ENCODE measurements around the gene RPS17.
"Not testable (repeated sequence)": the region's sequence is repeated elsewhere in the genome, so short reads cannot be mapped to it uniquely, and the experiment has no call there.

The RPS17 gene

DNA sequence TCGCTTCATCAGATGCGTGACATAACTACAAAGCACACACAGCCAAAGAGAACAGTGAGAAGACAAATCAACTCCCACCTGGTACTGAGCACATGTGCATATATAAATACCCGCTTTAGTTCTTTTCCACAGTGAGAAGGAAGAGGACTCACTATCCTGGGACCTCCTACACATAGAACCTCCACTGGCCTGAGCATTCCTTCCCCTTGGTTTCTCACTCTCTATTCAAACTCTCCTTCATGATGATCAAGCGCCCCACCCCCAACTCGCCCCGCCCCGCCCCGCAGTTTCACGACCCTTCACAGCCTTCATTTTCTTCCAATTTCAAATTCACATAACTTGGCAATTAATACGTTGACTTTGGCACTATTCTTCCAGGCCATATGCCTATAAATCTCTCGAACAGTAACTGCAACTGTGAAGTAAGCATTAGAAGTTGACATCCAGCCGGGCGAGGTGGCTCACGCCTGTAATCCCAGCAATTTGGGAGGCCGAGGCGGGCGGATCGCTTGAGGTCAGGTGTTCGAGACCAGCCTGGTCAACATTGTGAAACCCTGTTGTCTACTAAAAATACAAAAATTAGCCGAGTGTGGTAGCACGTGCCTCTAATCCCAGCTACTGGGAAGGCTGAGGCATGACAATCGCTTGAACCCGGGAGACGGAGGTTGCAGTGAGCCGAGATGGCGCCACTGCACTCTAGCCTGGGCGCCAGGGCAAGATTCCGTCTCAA is 1.1 kb downstream of the RPS17 start:
- Mint-ChIP-seq H3K9me3 (peaks cover 0 to 2% of the 10 kb centered on the region in 2 donors), H3K27me3 (peaks cover 0 to 5% of the 10 kb centered on the region in 2 donors), H3K4me3 (peak overlapping the region; percentile 97 to 98), H3K4me1 (peaks cover 23 to 37% of the 10 kb centered on the region in 2 donors), H3K27ac (peak overlapping the region; percentile 98), H3K36me3 (peaks cover 48 to 77% of the 10 kb centered on the region in 2 donors)
- ATAC-seq (replicated peaks) (no peak), DNase-seq (no peak)

DNA sequence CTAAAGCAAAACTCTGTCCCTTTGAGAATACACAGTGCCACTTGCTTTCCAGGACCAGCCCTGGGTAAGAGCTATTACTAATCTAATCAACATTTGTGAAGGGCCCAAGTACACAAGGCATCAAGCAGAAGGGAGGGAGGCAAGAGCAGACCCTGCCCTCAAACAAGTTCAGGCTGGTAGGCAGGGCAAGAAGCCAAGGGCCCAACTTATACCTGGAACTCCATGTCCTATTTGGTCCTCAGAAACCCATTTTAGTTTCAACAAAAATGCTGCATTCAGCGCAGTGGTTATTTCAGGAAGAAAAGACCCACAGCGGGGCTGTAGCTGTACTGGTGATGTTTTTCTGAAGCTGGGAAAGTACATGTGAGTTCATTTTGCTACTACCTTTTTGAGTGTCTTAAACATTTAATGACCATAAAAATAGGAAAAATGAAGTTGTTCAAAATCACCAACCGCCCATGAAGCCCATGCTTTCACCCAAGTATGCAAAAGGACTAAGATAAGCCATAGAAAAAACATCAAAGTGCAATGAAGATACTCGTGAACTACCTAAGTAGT is 2.8 kb downstream of the RPS17 start:
- ATAC-seq (replicated peaks), result no peak
- Mint-ChIP-seq H3K36me3 (peaks cover 61 to 83% of the 10 kb centered on the region in 2 donors), H3K4me1 (peaks cover 26 to 43% of the 10 kb centered on the region in 2 donors)

DNA sequence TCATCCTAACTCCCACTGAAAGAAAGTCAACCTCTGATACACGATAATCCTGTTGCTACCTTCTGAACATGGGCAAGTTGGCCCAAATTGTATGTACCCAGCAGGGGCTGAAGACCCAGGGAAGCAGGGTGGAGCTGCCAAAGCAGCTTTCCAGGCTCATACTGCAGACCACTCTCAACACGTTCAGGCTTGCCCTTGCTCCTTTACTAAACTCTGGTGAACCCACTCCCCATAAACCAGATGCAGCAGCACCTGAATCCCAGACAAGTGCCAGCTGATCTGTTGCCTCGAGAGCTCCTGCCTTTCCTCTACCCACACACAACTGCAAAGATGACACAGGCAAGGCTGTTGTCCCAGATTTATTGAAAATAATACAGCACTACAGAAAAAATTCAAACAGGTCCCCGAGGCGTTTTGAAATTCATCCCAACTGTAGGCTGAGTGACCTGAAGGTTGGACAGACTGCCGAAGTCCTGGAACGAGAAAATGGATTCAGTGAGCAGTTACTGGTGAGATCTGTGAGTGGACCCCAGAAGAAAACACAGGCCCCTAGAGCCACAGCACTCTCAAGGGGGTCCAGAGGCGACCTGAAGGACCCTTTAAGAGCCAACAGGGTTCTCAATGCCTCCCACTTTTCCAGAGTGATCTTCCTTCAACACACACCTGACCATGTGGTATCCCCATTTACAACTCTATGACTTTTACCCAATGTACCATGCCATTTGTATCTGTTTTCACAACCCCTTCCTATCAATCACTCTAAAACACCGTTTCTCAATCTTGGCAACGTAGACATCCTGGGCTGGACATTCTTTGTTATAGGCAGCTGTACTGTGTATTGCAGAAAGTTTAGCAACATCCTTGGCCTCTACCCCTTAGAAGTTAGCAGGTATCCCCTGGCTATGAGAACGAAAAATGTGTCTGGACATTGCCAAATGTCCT is 3.6 kb downstream of the RPS17 start:
- peak overlapping the region; percentile 49 to 56 for H3K4me3 Mint-ChIP-seq
- H3K4me1 Mint-ChIP-seq, result peaks cover 32 to 50% of the 10 kb centered on the region in 2 donors
- no peak for DNase-seq
- peaks cover 65 to 87% of the 10 kb centered on the region in 2 donors for H3K36me3 Mint-ChIP-seq
- H3K27me3 Mint-ChIP-seq, result no peaks in the 10 kb centered on the region
- H3K9me3 Mint-ChIP-seq, result peaks cover 0 to 2% of the 10 kb centered on the region in 2 donors
- no peak for ATAC-seq (replicated peaks)
- peak overlapping the region; percentile 77 for H3K27ac Mint-ChIP-seq

More for the DNA sequence above, 2.8 kb downstream of the RPS17 start:
- Mint-ChIP-seq H3K9me3 (peaks cover 0 to 2% of the 10 kb centered on the region in 2 donors), H3K4me3 (peak overlapping the region; percentile 49 to 56), H3K27ac (peak overlapping the region; percentile 77), H3K27me3 (no peaks in the 10 kb centered on the region)
- DNase-seq, result no peak

DNA sequence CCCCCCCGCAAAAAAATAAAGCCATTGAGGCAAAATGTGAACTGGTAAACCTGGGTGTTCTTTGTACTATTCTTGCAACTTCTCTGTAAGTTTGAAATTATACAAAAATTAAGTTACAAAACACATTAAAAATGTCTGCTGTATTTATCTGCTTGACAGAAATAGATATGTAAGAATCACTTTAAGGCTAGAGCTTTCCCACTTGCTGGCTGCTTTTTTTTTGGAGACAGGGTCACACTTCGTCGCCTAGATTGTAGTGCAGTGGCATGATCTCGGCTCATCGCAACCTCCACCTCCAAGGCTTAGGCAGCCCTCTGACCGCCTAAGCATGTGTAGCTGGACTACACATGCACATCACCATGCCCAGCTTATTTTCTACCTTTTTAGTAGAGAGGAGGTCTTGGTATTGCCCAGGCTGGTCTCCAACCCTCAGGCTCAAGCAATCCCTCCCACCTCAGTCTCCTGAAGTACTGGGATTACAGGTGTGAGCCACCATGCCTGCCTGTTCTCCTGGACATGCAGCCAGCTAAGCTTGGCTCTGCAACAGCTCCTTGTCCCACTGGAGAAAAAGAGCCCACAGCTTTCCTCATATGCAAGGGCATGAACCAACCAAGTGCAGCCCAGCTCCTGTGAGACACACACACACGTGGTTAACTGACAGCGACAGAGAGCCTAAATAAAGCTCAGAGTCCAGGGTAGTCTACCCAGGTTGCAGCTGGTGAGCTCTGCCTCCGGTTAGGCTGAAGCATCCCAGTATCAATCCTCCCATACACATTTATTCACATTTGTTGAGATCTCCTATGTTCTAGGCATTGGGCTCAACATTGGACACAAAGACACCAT is 4.5 kb downstream of the RPS17 start:
- peaks cover 0 to 2% of the 10 kb centered on the region in 2 donors for H3K9me3 Mint-ChIP-seq
- H3K27ac Mint-ChIP-seq, result peak overlapping the region; percentile 65
- peaks cover 35 to 59% of the 10 kb centered on the region in 2 donors for H3K4me1 Mint-ChIP-seq
- ATAC-seq (replicated peaks), result no peak
- H3K36me3 Mint-ChIP-seq, result peaks cover 65 to 85% of the 10 kb centered on the region in 2 donors
- H3K27me3 Mint-ChIP-seq, result no peaks in the 10 kb centered on the region
- peak overlapping the region in 1 of 2 donors; percentile 26 for H3K4me3 Mint-ChIP-seq
- no peak for DNase-seq

DNA sequence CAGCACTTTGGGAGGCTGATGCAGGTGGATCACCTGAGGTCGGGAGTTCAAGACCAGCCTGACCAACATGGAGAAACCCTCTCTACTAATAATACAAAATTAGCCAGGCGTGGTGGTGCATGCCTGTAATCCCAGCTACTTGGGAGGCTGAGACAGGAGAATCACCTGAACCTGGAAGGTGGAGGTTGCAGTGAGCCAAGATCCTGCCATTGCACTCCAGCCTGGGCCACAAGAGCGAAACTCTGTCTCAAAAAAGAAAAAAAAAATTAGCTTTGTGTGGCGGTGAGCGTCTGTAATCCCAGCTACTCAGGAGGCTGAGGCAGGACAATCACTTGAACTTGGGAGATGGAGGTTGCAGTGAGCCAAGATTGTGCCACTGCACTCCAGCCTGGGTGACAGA is 5.1 kb downstream of the RPS17 start:
- Mint-ChIP-seq H3K36me3 (peaks cover 63 to 81% of the 10 kb centered on the region in 2 donors), H3K27ac (peak overlapping the region; percentile 65), H3K4me1 (peaks cover 38 to 63% of the 10 kb centered on the region in 2 donors)
- DNase-seq; H3K9me3 Mint-ChIP-seq; H3K4me3 Mint-ChIP-seq; H3K27me3 Mint-ChIP-seq; ATAC-seq (replicated peaks): not testable (repeated sequence)

DNA sequence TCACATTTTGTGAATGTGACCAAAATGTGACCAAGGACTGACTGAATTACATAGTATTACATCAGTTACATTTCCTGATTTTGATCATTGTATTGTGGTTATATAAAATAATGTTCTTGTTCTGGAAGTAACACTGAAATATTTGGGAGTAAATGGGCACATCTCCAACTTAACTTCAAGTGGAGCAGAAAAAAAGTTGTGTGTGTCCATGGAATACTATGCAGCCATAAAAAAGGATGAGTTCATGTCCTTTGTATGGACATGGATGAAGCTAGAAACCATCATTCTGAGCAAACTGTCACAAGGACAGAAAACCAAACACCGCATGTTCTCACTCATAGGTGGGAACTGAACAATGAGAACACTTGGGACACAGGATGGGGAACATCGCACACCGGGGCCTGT is 5.8 kb downstream of the RPS17 start:
- not testable (repeated sequence) for ATAC-seq (replicated peaks); DNase-seq; H3K27me3 Mint-ChIP-seq; H3K9me3 Mint-ChIP-seq
- peaks cover 39 to 61% of the 10 kb centered on the region in 2 donors for H3K4me1 Mint-ChIP-seq
- H3K36me3 Mint-ChIP-seq, result peaks cover 60 to 74% of the 10 kb centered on the region in 2 donors
- peak overlapping the region; percentile 62 for H3K27ac Mint-ChIP-seq
- H3K4me3 Mint-ChIP-seq, result peak overlapping the region in 1 of 2 donors; percentile 25

DNA sequence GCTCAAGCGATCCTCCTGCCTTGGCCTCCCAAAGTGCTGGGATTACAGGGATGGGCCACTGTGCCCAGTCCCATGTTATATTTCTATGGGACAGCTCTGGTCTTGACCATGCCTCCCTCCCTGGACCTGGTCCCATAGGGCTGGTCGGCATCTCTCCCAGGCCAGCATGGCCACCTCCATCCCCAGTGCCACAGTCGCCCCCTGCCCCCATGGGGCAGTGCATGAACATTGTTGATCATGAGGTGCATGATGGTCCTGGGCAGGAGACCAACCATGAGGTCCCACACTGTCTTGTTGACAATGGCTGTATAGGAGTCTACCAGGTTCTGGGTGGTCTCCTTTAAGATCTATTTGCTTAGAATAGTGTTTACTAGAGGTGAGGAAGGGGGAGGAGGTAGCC is 6.5 kb downstream of the RPS17 start:
- Mint-ChIP-seq H3K27me3 (no peaks in the 10 kb centered on the region), H3K4me1 (peaks cover 35 to 55% of the 10 kb centered on the region in 2 donors), H3K36me3 (peaks cover 54 to 67% of the 10 kb centered on the region in 2 donors), H3K27ac (no peak overlapping the region), H3K9me3 (peaks cover 0 to 2% of the 10 kb centered on the region in 2 donors), H3K4me3 (no peak overlapping the region)
- no peak for DNase-seq
- ATAC-seq (replicated peaks), result no peak

DNA sequence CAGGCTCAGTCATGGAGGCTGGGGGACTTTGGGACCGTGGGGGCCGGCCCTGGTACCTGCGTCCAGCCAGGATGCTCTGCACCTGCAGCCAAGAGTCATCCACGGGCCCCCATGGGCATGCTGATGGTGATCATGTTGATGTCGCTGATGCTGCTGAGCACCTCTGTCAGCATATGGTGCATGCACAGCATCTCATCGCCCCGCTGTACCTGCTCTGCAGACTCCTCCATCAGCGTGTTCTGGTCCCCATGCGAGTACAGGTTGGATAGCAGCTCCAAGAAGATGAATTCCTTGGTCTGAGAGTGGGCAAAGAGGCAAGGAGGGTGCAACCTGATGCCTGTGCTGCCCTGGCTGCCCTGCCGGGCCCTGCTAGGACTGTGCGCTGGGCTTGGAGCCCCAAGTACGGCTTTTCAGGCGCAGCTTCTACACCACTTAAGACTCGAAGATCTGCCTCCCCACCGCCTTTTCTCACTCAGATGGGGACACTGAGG is 7.2 kb downstream of the RPS17 start:
- H3K4me3 Mint-ChIP-seq, result no peak overlapping the region
- ATAC-seq (replicated peaks) (no peak), DNase-seq (no peak)
- H3K27ac Mint-ChIP-seq, result no peak overlapping the region
- H3K9me3 Mint-ChIP-seq, result peaks cover 0 to 2% of the 10 kb centered on the region in 2 donors
- peaks cover 34 to 47% of the 10 kb centered on the region in 2 donors for H3K4me1 Mint-ChIP-seq
- H3K27me3 Mint-ChIP-seq, result no peaks in the 10 kb centered on the region
- H3K36me3 Mint-ChIP-seq, result peaks cover 49 to 60% of the 10 kb centered on the region in 2 donors

DNA sequence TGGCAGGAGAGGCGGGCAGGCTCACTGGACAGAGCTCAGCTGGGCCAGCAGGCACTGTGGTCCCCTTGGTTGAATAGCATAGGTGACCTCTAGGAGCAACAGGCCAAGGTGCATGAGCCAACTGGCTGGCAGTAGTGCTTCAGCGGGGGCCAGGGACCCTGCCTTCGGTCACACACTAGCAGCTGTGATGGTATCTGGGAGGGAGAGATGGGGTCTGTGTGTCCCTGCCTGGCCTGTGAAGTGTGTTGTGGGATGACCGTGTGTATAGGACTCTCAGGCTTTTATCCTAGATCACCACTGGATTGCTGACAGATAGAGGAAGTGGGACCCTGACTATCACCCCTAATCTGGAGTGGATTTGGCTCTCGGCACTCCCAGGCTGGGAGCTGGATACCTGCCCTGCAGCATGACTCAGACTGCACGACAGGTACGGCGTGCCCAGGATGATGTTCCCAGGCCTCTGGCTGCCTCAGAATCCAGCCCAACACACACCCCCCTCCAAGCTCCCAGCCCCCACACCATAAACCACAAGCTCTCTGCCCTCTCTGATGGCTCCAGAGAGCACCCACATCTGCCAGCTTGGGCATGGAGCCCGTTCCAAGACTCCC is 7.8 kb downstream of the RPS17 start:
- H3K9me3 Mint-ChIP-seq, result peaks cover 0 to 2% of the 10 kb centered on the region in 2 donors
- H3K27me3 Mint-ChIP-seq, result no peaks in the 10 kb centered on the region
- peaks cover 45 to 54% of the 10 kb centered on the region in 2 donors for H3K36me3 Mint-ChIP-seq
- peaks cover 31 to 42% of the 10 kb centered on the region in 2 donors for H3K4me1 Mint-ChIP-seq
- peak overlapping the region; percentile 5 for H3K27ac Mint-ChIP-seq
- DNase-seq (no peak), ATAC-seq (replicated peaks) (no peak)
- no peak overlapping the region for H3K4me3 Mint-ChIP-seq

DNA sequence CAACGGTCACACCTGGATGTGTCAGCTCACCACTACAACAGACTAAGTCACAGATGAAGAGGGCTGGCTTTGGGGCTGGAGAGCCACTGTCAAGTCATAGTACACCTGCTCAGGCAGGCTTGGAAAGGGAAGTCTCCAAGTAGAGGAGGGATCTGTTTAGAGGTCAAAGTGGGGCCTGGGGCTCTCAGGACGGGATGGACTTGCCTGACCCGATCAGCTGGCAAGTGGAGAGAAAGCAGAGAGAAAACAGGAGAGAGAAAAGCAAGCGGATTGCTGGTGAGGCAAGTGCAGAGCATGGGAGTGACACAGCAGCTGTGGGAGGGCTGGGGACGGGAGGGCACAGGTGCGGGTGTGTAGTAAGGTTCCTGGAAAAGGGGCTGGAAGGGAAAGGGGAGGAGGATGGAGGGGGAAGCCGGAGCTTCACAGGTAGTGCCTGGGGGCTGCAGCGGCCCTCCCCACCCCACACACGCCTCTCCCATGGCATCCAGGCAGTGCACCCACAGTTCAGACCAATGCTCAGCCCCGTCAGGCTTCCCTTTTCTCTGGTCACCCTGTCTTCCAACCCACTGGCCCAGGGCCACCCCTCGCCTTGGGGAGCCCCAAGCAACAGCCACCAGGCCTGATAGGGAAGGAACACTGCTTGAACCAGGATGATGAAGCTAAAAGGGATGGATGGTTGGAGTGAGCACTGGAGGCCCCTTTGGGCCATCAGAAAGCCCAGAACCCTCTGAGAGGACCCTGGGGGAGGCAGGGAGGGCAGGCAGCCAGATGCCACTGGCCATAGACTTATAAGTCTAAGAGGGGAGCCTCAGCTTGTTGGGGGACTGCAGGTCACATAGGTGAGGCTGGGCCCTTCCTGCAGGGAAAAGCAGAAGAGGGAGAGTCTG is 8.5 kb downstream of the RPS17 start:
- ATAC-seq (replicated peaks) (peak in 1 of 2 donors; percentile 29), DNase-seq (no peak)
- Mint-ChIP-seq H3K4me3 (no peak overlapping the region), H3K27me3 (no peaks in the 10 kb centered on the region), H3K27ac (peak overlapping the region; percentile 2), H3K9me3 (peaks cover 0 to 2% of the 10 kb centered on the region in 2 donors), H3K4me1 (peaks cover 25 to 34% of the 10 kb centered on the region in 2 donors), H3K36me3 (peaks cover 38 to 47% of the 10 kb centered on the region in 2 donors)

DNA sequence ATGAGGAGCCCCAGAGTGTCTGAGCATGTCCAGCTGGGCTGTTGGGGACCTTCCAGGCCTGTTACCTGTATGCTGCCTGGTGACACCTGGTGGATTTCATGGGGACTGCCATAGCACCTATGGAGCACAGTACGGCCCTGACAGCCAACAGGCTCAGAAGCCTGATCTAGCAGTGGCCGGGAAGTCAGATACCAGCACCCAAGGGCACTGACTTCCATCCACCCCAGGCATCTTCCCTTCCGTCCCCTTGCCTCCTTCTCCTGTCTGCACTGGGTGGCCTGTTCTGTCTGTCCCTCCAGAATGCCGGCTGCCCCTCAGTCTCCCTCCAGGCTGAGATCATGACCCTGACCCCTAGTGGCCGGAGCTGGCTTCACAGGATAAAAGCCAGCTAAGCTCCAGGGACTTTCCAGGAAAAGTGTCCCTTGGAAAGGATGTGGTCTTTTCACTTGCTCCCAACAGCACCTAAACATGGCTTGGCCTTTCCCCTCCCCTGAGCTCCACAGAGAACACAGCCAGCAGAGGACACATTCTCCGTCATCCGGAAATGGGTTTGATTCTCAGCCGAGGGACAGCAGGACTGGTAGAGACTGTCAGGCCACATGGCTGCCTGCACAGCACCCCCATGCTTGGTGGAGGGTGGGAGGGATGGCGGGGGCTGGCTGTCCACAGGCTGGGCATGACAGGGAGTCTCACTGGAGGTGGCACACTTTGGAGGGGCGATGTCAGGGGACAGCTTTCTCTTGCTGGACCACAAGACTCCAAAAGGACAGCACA is 9.5 kb downstream of the RPS17 start:
- H3K4me1 Mint-ChIP-seq, result peaks cover 19 to 27% of the 10 kb centered on the region in 2 donors
- peaks cover 28 to 37% of the 10 kb centered on the region in 2 donors for H3K36me3 Mint-ChIP-seq
- DNase-seq (peak; percentile 68), ATAC-seq (replicated peaks) (peak; percentile 77 to 84)
- no peaks in the 10 kb centered on the region for H3K27me3 Mint-ChIP-seq
- peaks cover 0 to 2% of the 10 kb centered on the region in 2 donors for H3K9me3 Mint-ChIP-seq
- peak overlapping the region; percentile 48 to 61 for H3K4me3 Mint-ChIP-seq
- peak overlapping the region; percentile 4 for H3K27ac Mint-ChIP-seq

Data from stimulated activated naive B cell treated with anti-CD40 and anti-IgM and Interleukin-4, amounts not matched to agents 10 μg/mL and 1 μg/mL and 100 μg/mL, for 72 hours (primary cell).